Stimulated activated naive CD8-positive, alpha-beta T cell treated with anti-CD3 and anti-CD28 coated beads, Interleukin-15, Interleukin-2, amounts not matched to agents 100 U/mL and 50 U/mL, for 24 hours (primary cell): ENCODE measurements around the gene STRA6.

Source experiments
- ATAC-seq: fragments of 150-1000 bp; cut with Tn5 transposase; one replicate; pipeline ENCODE4 v1.10.0; 2021
- DNase-seq: peaks from one replicate; pipeline ENCODE4 v3.0.0; 2021

The STRA6 gene

GRCh38 chr15:74226761-74227540 lies 24.4 kb upstream of the STRA6 start:
- DNase-seq, result no peak
- no peak for ATAC-seq

- ATAC-seq, result no peak
- DNase-seq, result no peak
These were observed 23.3 kb upstream of the STRA6 start for GRCh38 chr15:74225928-74226327.

GRCh38 chr15:74222240-74223119 lies 19.9 kb upstream of the STRA6 start:
- no peak for DNase-seq
- no peak for ATAC-seq

GRCh38 chr15:74221399-74222239 lies 19.0 kb upstream of the STRA6 start:
- ATAC-seq (no peak), DNase-seq (no peak)

- DNase-seq (no peak), ATAC-seq (no peak)
These were observed 18.1 kb upstream of the STRA6 start for GRCh38 chr15:74220475-74221248.

- ATAC-seq (no peak), DNase-seq (no peak)
These were observed 15.6 kb upstream of the STRA6 start for GRCh38 chr15:74217907-74218885.

GRCh38 chr15:74216949-74217348 lies 14.4 kb upstream of the STRA6 start:
- ATAC-seq (no peak), DNase-seq (no peak)

- no peak for DNase-seq
These were observed 13.4 kb upstream of the STRA6 start for GRCh38 chr15:74215958-74216357.

GRCh38 chr15:74214324-74215021 lies 11.9 kb upstream of the STRA6 start:
- no peak for DNase-seq
- no peak for ATAC-seq

More at GRCh38 chr15:74215958-74216357, 13.4 kb upstream of the STRA6 start:
- ATAC-seq, result no peak

- ATAC-seq (no peak), DNase-seq (no peak)
These were observed 11.3 kb upstream of the STRA6 start for GRCh38 chr15:74213858-74214284.

GRCh38 chr15:74212494-74212893 lies 9.9 kb upstream of the STRA6 start:
- ATAC-seq, result no peak
- no peak for DNase-seq

GRCh38 chr15:74211656-74212055 lies 9.1 kb upstream of the STRA6 start:
- no peak for DNase-seq
- no peak for ATAC-seq

- no peak for DNase-seq
These were observed 8.1 kb upstream of the STRA6 start for GRCh38 chr15:74210729-74211128.

GRCh38 chr15:74209997-74210671 lies 7.5 kb upstream of the STRA6 start:
- DNase-seq (no peak), ATAC-seq (no peak)

More at GRCh38 chr15:74210729-74211128, 8.1 kb upstream of the STRA6 start:
- ATAC-seq, result no peak

- ATAC-seq (no peak), DNase-seq (no peak)
These were observed 7.0 kb upstream of the STRA6 start for GRCh38 chr15:74209560-74209958.

- DNase-seq (no peak), ATAC-seq (no peak)
These were observed 6.4 kb upstream of the STRA6 start for GRCh38 chr15:74208901-74209559.

GRCh38 chr15:74208496-74208895 lies 5.9 kb upstream of the STRA6 start:
- no peak for ATAC-seq
- DNase-seq, result no peak

- no peak for DNase-seq
- no peak for ATAC-seq
These were observed 5.3 kb upstream of the STRA6 start for GRCh38 chr15:74207652-74208440.
